NT2/D1 (cell line): ENCODE results near the gene CTSK.

Experiments used
- SUZ12 ChIP-seq: IDR thresholded peaks from 2 replicates; pipeline ENCODE4 v1.6.1; 2011; ENCODE audit not compliant: insufficient read length, insufficient read depth; ENCODE audit errors: extremely low read depth
- YY1 ChIP-seq: IDR thresholded peaks from 2 replicates; pipeline ENCODE4 v1.6.1; 2011; ENCODE audit not compliant: insufficient read length, insufficient read depth
- ZNF274 ChIP-seq: IDR thresholded peaks from 2 replicates; pipeline ENCODE4 v1.6.1; 2011; ENCODE audit warnings: mild to moderate bottlenecking, low read depth, low read length

DNA sequence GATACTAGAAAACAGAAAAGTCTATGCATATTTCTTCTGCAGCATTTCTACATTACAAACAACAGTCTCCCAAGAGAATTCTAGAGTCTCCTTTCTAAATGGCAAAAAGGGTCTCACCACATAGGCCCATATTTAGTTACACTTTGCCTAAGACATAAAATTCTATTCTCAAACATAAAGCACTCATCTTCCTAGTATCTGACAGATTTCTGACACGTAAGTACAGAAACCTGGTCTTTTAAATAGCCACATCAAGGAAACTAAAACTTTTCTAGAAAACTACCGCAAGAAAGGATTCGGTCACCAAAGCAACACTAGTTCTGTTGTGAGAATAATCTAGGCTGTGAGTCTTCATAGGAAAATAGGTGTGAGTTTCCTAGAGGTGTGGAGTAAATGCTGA is 33.6 kb upstream of the CTSK start:
- TF ChIP-seq YY1, result no peak
- no peak for TF ChIP-seq SUZ12
- no peak for TF ChIP-seq ZNF274
